Measurements from ENCODE around the gene TRMT1. TPM values are rescaled to one million over a fixed set of nuclear protein-coding genes. Genes with fewer than 3 reads are reported as not detected.
A peak's percentile ranks its signal among the peaks of the same experiment; 100 is the strongest.

Gene TRMT1
- total RNA-seq, 2 donors from 2014 or later = 21.9 to 24.1 TPM

DNA sequence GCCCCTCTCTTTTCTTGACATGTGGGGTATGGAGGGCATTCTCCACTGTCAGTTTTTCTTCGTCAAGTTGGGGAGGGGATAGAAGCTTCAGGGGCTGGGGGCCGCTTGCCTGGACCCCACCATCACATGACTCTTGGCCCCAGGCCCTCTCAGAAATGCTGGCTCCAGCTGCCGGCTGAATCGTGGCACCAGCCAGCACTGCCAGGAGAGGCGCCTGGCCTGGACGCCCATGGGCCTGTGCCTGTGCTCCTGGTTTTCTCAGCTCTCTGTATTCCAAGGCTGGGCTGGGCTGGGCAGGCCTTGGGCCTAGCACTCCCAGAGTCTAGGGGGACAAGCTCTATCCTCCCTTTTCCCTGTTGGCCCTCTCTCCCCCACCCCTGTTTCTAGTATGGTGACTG is 52.4 kb downstream of the TRMT1 start:
- intact Hi-C loops (cut with DNase I) = no loop called here
- DNase-seq (ENCODE audit: low spot score) = no peak

DNA sequence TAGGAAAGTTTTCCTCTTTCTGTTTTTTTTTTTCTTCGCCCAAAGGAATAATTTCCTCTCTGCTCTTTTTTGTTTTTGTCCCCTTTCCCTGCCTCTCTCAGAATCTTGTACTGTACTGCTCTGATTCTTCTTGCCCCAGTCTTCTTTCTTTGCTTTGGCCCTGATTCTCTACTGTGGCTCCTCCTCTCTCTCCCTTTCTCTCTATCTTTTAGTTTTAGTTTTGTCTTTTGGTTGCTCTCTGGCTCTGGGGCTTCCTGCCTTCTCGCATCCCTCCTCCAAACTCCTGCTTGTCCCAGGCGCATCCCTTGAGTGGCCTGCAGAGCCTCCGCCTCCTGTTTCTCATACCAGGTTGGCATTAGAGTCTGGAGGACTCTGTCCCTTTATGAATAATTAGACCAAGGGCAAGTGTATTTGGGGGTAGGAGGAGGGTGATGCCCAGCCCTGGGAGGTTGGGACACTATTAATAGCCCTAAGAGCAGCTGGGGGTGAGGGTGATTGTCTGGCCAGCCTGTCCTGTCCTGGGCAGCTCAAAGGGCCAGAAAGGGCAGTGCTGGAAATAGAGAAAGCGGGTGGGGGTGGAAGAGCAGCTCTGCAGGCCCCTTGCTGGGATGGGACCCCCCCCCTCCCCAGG is 53.0 kb downstream of the TRMT1 start:
- no peak for DNase-seq (ENCODE audit: low spot score)
- intact Hi-C loops (cut with DNase I) = no loop called here

GRCh38 chr19:13062317-13062716 is 54.2 kb downstream of the TRMT1 start:
- DNase-seq (ENCODE audit: low spot score) = no peak
- intact Hi-C loops (cut with DNase I) = no loop called here

GRCh38 chr19:13060964-13061927 is 55.3 kb downstream of the TRMT1 start:
- DNase-seq (ENCODE audit: low spot score) = peak; percentile 96
- intact Hi-C loops (cut with DNase I) = loop anchor here in 1 of 2 donors (2.0 kb wide), 1 partner anchor 26 kb away; no protein-coding TSS in a partner anchor

GRCh38 chr19:13060233-13060963 is 56.1 kb downstream of the TRMT1 start:
- DNase-seq (ENCODE audit: low spot score) = no peak
- intact Hi-C loops (cut with DNase I) = loop anchor here in 1 of 2 donors (2.0 kb wide), 1 partner anchor 26 kb away; no protein-coding TSS in a partner anchor

- DNase-seq (ENCODE audit: low spot score) = no peak
- intact Hi-C loops (cut with DNase I) = loop anchor here in 1 of 2 donors (5.0 kb wide), 1 partner anchor 42 kb away; no protein-coding TSS in a partner anchor
Measured at GRCh38 chr19:13058951-13059660, 57.4 kb downstream of the TRMT1 start.

GRCh38 chr19:13057744-13058143 is 58.8 kb downstream of the TRMT1 start:
- no peak for DNase-seq (ENCODE audit: low spot score)
- intact Hi-C loops (cut with DNase I) = loop anchor here (2.0 to 5.0 kb wide), 2 partner anchors 15 to 40 kb away; no protein-coding TSS in a partner anchor

GRCh38 chr19:13057147-13057572 is 59.4 kb downstream of the TRMT1 start:
- DNase-seq (ENCODE audit: low spot score) = no peak
- intact Hi-C loops (cut with DNase I) = loop anchor here (2.0 to 5.0 kb wide), 2 partner anchors 14 to 40 kb away; no protein-coding TSS in a partner anchor

GRCh38 chr19:13056052-13056660 is 60.4 kb downstream of the TRMT1 start:
- intact Hi-C loops (cut with DNase I) = loop anchor here (2.0 to 5.0 kb wide), 2 partner anchors 13 to 39 kb away; no protein-coding TSS in a partner anchor
- peak; percentile 89 for DNase-seq (ENCODE audit: low spot score)

- intact Hi-C loops (cut with DNase I) = loop anchor here (2.0 to 5.0 kb wide), 2 partner anchors 13 to 38 kb away; no protein-coding TSS in a partner anchor
- peak; percentile 96 for DNase-seq (ENCODE audit: low spot score)
Measured at GRCh38 chr19:13055213-13056051, 61.1 kb downstream of the TRMT1 start.

Other genes starting within 250 kb of the TRMT1 start
- gene DNASE2, start 235.3 kb downstream of the TRMT1 start, total RNA-seq = 10 to 100 TPM; 20.2 to 31.8 TPM
- gene KLF1, start 229.5 kb downstream of the TRMT1 start, total RNA-seq = under 1 TPM in 1 of 2 donors, not detected in 1; 0.33 TPM
- 10 to 100 TPM in 1 of 2 donors, 1 to 10 TPM in 1; 8.5 to 14.6 TPM for gene GCDH, start 225.6 kb downstream of the TRMT1 start, total RNA-seq
- gene SYCE2, start 197.4 kb downstream of the TRMT1 start, total RNA-seq = not detected
- gene FARSA, start 183.0 kb downstream of the TRMT1 start, total RNA-seq = 10 to 100 TPM; 30.8 to 31.1 TPM
- gene CALR, start 178.1 kb downstream of the TRMT1 start, total RNA-seq = 100 to 1,000 TPM; 629 to 855 TPM
- gene RAD23A, start 170.9 kb downstream of the TRMT1 start, total RNA-seq = 100 to 1,000 TPM in 1 of 2 donors, 10 to 100 TPM in 1; 90.9 to 124 TPM
- gene GADD45GIP1, start 159.5 kb downstream of the TRMT1 start, total RNA-seq = 10 to 100 TPM; 18.1 to 20.7 TPM
- not detected for gene DAND5, start 147.2 kb downstream of the TRMT1 start, total RNA-seq
- gene NFIX, start 121.3 kb downstream of the TRMT1 start, total RNA-seq = 100 to 1,000 TPM; 242 to 327 TPM
- gene LYL1, start 13.9 kb downstream of the TRMT1 start, total RNA-seq = 10 to 100 TPM in 1 of 2 donors, 1 to 10 TPM in 1; 9.8 to 13.0 TPM
- 10 to 100 TPM; 37.6 to 39.7 TPM for gene NACC1, start 1.5 kb upstream of the TRMT1 start, total RNA-seq
- gene STX10, start 33.6 kb upstream of the TRMT1 start, total RNA-seq = 10 to 100 TPM; 31.4 to 39.0 TPM
- 100 to 1,000 TPM in 1 of 2 donors, 10 to 100 TPM in 1; 73.1 to 130 TPM for gene IER2, start 33.7 kb upstream of the TRMT1 start, total RNA-seq